Measurements from ENCODE around the gene VTN.

- TF ChIP-seq CTCF (conservative IDR thresholded peaks at IDR 0.05): no peak
- TF ChIP-seq ZFX (IDR thresholded peaks at IDR 0.05): no peak
Observed at GRCh38 chr17:28364665-28365363, 5.3 kb downstream of the VTN start, which contains the start of gene SEBOX.
